ENCODE results near the gene TAS2R9.

The TAS2R9 gene

GRCh38 chr12:10810068-10810467 lies at the start of gene TAS2R9:
Gene TAS2R9, minus strand, starts transcription at chr12:10810168. Its CDS starts 93 bp downstream, at chr12:10810075.
- no peaks in the 10 kb centered on the region for H3K9me3 ChIP-seq (ENCODE audit: insufficient read depth, low read length)
- no peaks in the 10 kb centered on the region for H3K36me3 ChIP-seq (ENCODE audit: insufficient read depth, insufficient read length, low read length)
- no peak within 1 kb of the TSS for H3K4me3 ChIP-seq (ENCODE audit: insufficient read length, low read depth)
- no peaks in the 10 kb centered on the region for H3K27me3 ChIP-seq (ENCODE audit: insufficient read depth, insufficient read length)
- no peak for TF ChIP-seq ZNF274 (IDR thresholded peaks at IDR 0.05; ENCODE audit: low read depth, low read length)
- no peak for TF ChIP-seq YY1 (IDR thresholded peaks at IDR 0.05; ENCODE audit: insufficient read depth, insufficient read length)
- TF ChIP-seq SUZ12 (IDR thresholded peaks at IDR 0.05; ENCODE audit: extremely low read depth, insufficient read depth, insufficient read length), result no peak
- H3K9ac ChIP-seq (ENCODE audit: insufficient read length, low read depth), result no peak within 1 kb of the TSS
- DNase-seq (ENCODE audit: low read depth, low spot score), result no peak
- H3K4me1 ChIP-seq (ENCODE audit: insufficient read depth, insufficient read length), result no peaks in the 10 kb centered on the region

- peaks cover 48% of the 10 kb centered on the region for H3K9me3 ChIP-seq (ENCODE audit: insufficient read depth, low read length)
- no peak overlapping the region for H3K4me3 ChIP-seq (ENCODE audit: insufficient read length, low read depth)
These were observed 45.8 kb upstream of the TAS2R9 start for GRCh38 chr12:10855807-10856206.

GRCh38 chr12:10853776-10854175 lies 43.8 kb upstream of the TAS2R9 start:
- H3K36me3 ChIP-seq (ENCODE audit: insufficient read depth, insufficient read length, low read length), result no peaks in the 10 kb centered on the region
- TF ChIP-seq ZNF274 (IDR thresholded peaks at IDR 0.05; ENCODE audit: low read depth, low read length) (no peak), YY1 (IDR thresholded peaks at IDR 0.05; ENCODE audit: insufficient read depth, insufficient read length) (no peak), SUZ12 (IDR thresholded peaks at IDR 0.05; ENCODE audit: extremely low read depth, insufficient read depth, insufficient read length) (no peak)
- H3K9ac ChIP-seq (ENCODE audit: insufficient read length, low read depth), result no peak overlapping the region
- peaks cover 8% of the 10 kb centered on the region for H3K4me1 ChIP-seq (ENCODE audit: insufficient read depth, insufficient read length)
- H3K9me3 ChIP-seq (ENCODE audit: insufficient read depth, low read length), result peaks cover 43% of the 10 kb centered on the region
- DNase-seq (ENCODE audit: low read depth, low spot score), result no peak
- no peak overlapping the region for H3K4me3 ChIP-seq (ENCODE audit: insufficient read length, low read depth)
- H3K27me3 ChIP-seq (ENCODE audit: insufficient read depth, insufficient read length), result no peaks in the 10 kb centered on the region

More at GRCh38 chr12:10855807-10856206, 45.8 kb upstream of the TAS2R9 start:
- DNase-seq (ENCODE audit: low read depth, low spot score), result no peak
- H3K27me3 ChIP-seq (ENCODE audit: insufficient read depth, insufficient read length), result no peaks in the 10 kb centered on the region
- no peak for TF ChIP-seq SUZ12 (IDR thresholded peaks at IDR 0.05; ENCODE audit: extremely low read depth, insufficient read depth, insufficient read length)
- no peak for TF ChIP-seq YY1 (IDR thresholded peaks at IDR 0.05; ENCODE audit: insufficient read depth, insufficient read length)
- no peak for TF ChIP-seq ZNF274 (IDR thresholded peaks at IDR 0.05; ENCODE audit: low read depth, low read length)
- no peaks in the 10 kb centered on the region for H3K36me3 ChIP-seq (ENCODE audit: insufficient read depth, insufficient read length, low read length)
- H3K9ac ChIP-seq (ENCODE audit: insufficient read length, low read depth), result no peak overlapping the region
- H3K4me1 ChIP-seq (ENCODE audit: insufficient read depth, insufficient read length), result peaks cover 8% of the 10 kb centered on the region

GRCh38 chr12:10851243-10851858 lies 41.4 kb upstream of the TAS2R9 start:
- TF ChIP-seq SUZ12 (IDR thresholded peaks at IDR 0.05; ENCODE audit: extremely low read depth, insufficient read depth, insufficient read length), result no peak
- no peak for TF ChIP-seq YY1 (IDR thresholded peaks at IDR 0.05; ENCODE audit: insufficient read depth, insufficient read length)
- no peak for TF ChIP-seq ZNF274 (IDR thresholded peaks at IDR 0.05; ENCODE audit: low read depth, low read length)
- H3K36me3 ChIP-seq (ENCODE audit: insufficient read depth, insufficient read length, low read length), result no peaks in the 10 kb centered on the region
- no peaks in the 10 kb centered on the region for H3K27me3 ChIP-seq (ENCODE audit: insufficient read depth, insufficient read length)
- H3K4me1 ChIP-seq (ENCODE audit: insufficient read depth, insufficient read length), result peaks cover 8% of the 10 kb centered on the region
- no peak overlapping the region for H3K4me3 ChIP-seq (ENCODE audit: insufficient read length, low read depth)
- H3K9ac ChIP-seq (ENCODE audit: insufficient read length, low read depth), result no peak overlapping the region
- H3K9me3 ChIP-seq (ENCODE audit: insufficient read depth, low read length), result peaks cover 19% of the 10 kb centered on the region; the same call in 1 of the 2 replicates
- no peak for DNase-seq (ENCODE audit: low read depth, low spot score)

- no peak within 1 kb of the TSS for H3K9ac ChIP-seq (ENCODE audit: insufficient read length, low read depth)
These were observed 39.5 kb upstream of the TAS2R9 start, which contains the start of gene PRR4 for GRCh38 chr12:10849425-10849878. Gene PRR4, minus strand, starts transcription at chr12:10849475. Its CDS starts 38 bp downstream, at chr12:10849437.

GRCh38 chr12:10847744-10848143 lies 37.8 kb upstream of the TAS2R9 start:
- TF ChIP-seq ZNF274 (IDR thresholded peaks at IDR 0.05; ENCODE audit: low read depth, low read length), result no peak
- no peak for TF ChIP-seq YY1 (IDR thresholded peaks at IDR 0.05; ENCODE audit: insufficient read depth, insufficient read length)
- TF ChIP-seq SUZ12 (IDR thresholded peaks at IDR 0.05; ENCODE audit: extremely low read depth, insufficient read depth, insufficient read length), result no peak

More at GRCh38 chr12:10849425-10849878, 39.5 kb upstream of the TAS2R9 start, which contains the start of gene PRR4:
- Histone ChIP-seq H3K9me3 (ENCODE audit: insufficient read depth, low read length) (no peaks in the 10 kb centered on the region), H3K4me3 (ENCODE audit: insufficient read length, low read depth) (no peak within 1 kb of the TSS), H3K4me1 (ENCODE audit: insufficient read depth, insufficient read length) (peaks cover 8% of the 10 kb centered on the region), H3K36me3 (ENCODE audit: insufficient read depth, insufficient read length, low read length) (no peaks in the 10 kb centered on the region), H3K27me3 (ENCODE audit: insufficient read depth, insufficient read length) (no peaks in the 10 kb centered on the region)
- DNase-seq (ENCODE audit: low read depth, low spot score), result no peak
- TF ChIP-seq ZNF274 (IDR thresholded peaks at IDR 0.05; ENCODE audit: low read depth, low read length), result no peak
- TF ChIP-seq SUZ12 (IDR thresholded peaks at IDR 0.05; ENCODE audit: extremely low read depth, insufficient read depth, insufficient read length), result no peak
- no peak for TF ChIP-seq YY1 (IDR thresholded peaks at IDR 0.05; ENCODE audit: insufficient read depth, insufficient read length)

GRCh38 chr12:10842862-10843261 lies 32.9 kb upstream of the TAS2R9 start:
- Histone ChIP-seq H3K27me3 (ENCODE audit: insufficient read depth, insufficient read length) (no peaks in the 10 kb centered on the region), H3K4me3 (ENCODE audit: insufficient read length, low read depth) (no peak overlapping the region), H3K9ac (ENCODE audit: insufficient read length, low read depth) (no peak overlapping the region), H3K36me3 (ENCODE audit: insufficient read depth, insufficient read length, low read length) (no peaks in the 10 kb centered on the region), H3K9me3 (ENCODE audit: insufficient read depth, low read length) (no peaks in the 10 kb centered on the region), H3K4me1 (ENCODE audit: insufficient read depth, insufficient read length) (no peaks in the 10 kb centered on the region)
- no peak for DNase-seq (ENCODE audit: low read depth, low spot score)
- no peak for TF ChIP-seq ZNF274 (IDR thresholded peaks at IDR 0.05; ENCODE audit: low read depth, low read length)
- TF ChIP-seq SUZ12 (IDR thresholded peaks at IDR 0.05; ENCODE audit: extremely low read depth, insufficient read depth, insufficient read length), result no peak
- TF ChIP-seq YY1 (IDR thresholded peaks at IDR 0.05; ENCODE audit: insufficient read depth, insufficient read length), result no peak

More at GRCh38 chr12:10847744-10848143, 37.8 kb upstream of the TAS2R9 start:
- DNase-seq (ENCODE audit: low read depth, low spot score), result no peak
- Histone ChIP-seq H3K4me3 (ENCODE audit: insufficient read length, low read depth) (no peak overlapping the region), H3K4me1 (ENCODE audit: insufficient read depth, insufficient read length) (no peaks in the 10 kb centered on the region), H3K36me3 (ENCODE audit: insufficient read depth, insufficient read length, low read length) (no peaks in the 10 kb centered on the region), H3K27me3 (ENCODE audit: insufficient read depth, insufficient read length) (no peaks in the 10 kb centered on the region), H3K9me3 (ENCODE audit: insufficient read depth, low read length) (no peaks in the 10 kb centered on the region), H3K9ac (ENCODE audit: insufficient read length, low read depth) (no peak overlapping the region)
